DOHH2 (cell line): Measurements from ENCODE around the gene MBOAT1.

Experiments used
- H3F3A ChIP-seq: fragments of 200-600 bp; sonication (generic), shearing (Covaris generic); 2 replicates; pipeline ENCODE4 v1.6.0; 2016; ENCODE audit warnings: antibody characterized with exemption, mild to moderate bottlenecking; ENCODE audit not compliant: control insufficient read depth, insufficient read depth
- H3K27ac ChIP-seq: fragments of 200-600 bp; sonication (generic); 2 replicates; pipeline ENCODE4 v1.5.1; 2014; ENCODE audit warnings: low read depth, mild to moderate bottlenecking, low read length, moderate library complexity
- H3K27me3 ChIP-seq: fragments of 200-600 bp; sonication (generic); 2 replicates; pipeline ENCODE4 v1.6.1; 2014; ENCODE audit warnings: mild to moderate bottlenecking, low read length, mixed read lengths; ENCODE audit not compliant: control insufficient read depth
- H3K36me3 ChIP-seq: fragments of 200-600 bp; sonication (generic); 2 replicates; pipeline ENCODE4 v1.6.1; 2014; ENCODE audit warnings: mild to moderate bottlenecking, low read length, moderate library complexity, mixed read lengths; ENCODE audit not compliant: control insufficient read depth
- H3K4me1 ChIP-seq: fragments of 200-600 bp; sonication (generic); 2 replicates; pipeline ENCODE4 v1.6.1; 2014; ENCODE audit warnings: mild to moderate bottlenecking, low read length, mixed read lengths; ENCODE audit not compliant: control insufficient read depth
- H3K4me2 ChIP-seq: fragments of 200-600 bp; sonication (generic); 2 replicates; pipeline ENCODE4 v1.6.0; 2014; ENCODE audit warnings: mild to moderate bottlenecking, low read length, moderate library complexity
- H3K4me3 ChIP-seq: fragments of 200-600 bp; sonication (generic); 2 replicates; pipeline ENCODE4 v1.5.1; 2014; ENCODE audit warnings: mild to moderate bottlenecking, low read length, mixed read lengths
- H3K79me2 ChIP-seq: fragments of 200-600 bp; sonication (generic); 2 replicates; pipeline ENCODE4 v1.6.1; 2014; ENCODE audit warnings: mild to moderate bottlenecking, low read length, mixed read lengths; ENCODE audit not compliant: control insufficient read depth
- H3K9me2 ChIP-seq: fragments of 200-600 bp; sonication (generic); replicated peaks from 2 replicates; pipeline ENCODE4 v1.6.1; 2014; ENCODE audit warnings: mild to moderate bottlenecking, low read length, mixed read lengths; ENCODE audit not compliant: control insufficient read depth
- H3K9me3 ChIP-seq: fragments of 200-600 bp; sonication (generic); 2 replicates; pipeline ENCODE4 v1.6.1; 2014; ENCODE audit warnings: antibody characterized with exemption, low read length, mixed read lengths; ENCODE audit not compliant: control insufficient read depth, insufficient read depth
- H4K20me1 ChIP-seq: fragments of 200-600 bp; sonication (generic); 2 replicates; pipeline ENCODE4 v1.6.0; 2014; ENCODE audit warnings: low read depth, mild to moderate bottlenecking, antibody characterized with exemption, low read length, moderate library complexity; ENCODE audit not compliant: control insufficient read depth, insufficient read depth
- EZH2phosphoT487 ChIP-seq: fragments of 200-600 bp; sonication (generic); IDR thresholded peaks from 2 replicates; pipeline ENCODE4 v1.6.1; 2017; ENCODE audit warnings: borderline replicate concordance, mild to moderate bottlenecking, antibody characterized with exemption, low read length, moderate library complexity, mixed read lengths
- TF ChIP-seq, protein P1 (sequence below): fragments of 200-600 bp; sonication (generic); IDR thresholded peaks from one replicate; pipeline ENCODE4 v1.5.1; 2014; ENCODE audit warnings: antibody characterized with exemption, mild to moderate bottlenecking, low read depth, low read length; ENCODE audit not compliant: poor library complexity, severe bottlenecking

MBOAT1 gene

DNA sequence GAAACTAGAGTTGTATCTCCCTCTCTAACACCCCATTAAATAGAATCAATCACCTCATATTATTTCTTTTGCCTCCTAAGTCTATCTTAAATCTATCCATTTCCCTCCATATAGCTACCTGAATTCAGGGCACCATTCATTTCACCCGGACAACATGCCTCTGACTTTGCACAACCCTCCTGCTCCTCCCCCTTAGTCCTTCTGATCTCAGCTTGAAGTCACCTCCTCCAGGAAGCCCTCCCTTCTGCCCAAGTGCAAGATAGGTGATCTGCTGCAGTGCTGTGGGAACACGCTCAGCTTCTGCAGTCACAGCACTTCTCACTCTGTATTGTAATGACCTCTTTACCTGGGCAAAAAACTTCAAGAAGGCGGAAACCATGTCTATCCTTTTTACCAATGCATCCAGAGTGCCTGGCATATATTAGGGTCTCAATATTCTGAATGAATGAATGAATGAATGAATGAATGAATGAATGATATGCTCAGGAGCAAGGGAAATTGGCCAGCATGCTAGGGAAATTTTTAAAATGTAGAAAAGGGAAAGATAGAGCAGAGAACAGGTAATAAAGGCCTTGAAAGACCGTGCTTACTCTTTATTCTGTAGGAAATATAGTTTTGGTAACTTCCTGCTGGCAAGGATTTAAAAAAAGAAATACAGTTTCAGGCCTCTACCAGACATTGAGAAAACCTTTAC lies 41.7 kb downstream of the MBOAT1 start:
- TF ChIP-seq, protein P1, sequence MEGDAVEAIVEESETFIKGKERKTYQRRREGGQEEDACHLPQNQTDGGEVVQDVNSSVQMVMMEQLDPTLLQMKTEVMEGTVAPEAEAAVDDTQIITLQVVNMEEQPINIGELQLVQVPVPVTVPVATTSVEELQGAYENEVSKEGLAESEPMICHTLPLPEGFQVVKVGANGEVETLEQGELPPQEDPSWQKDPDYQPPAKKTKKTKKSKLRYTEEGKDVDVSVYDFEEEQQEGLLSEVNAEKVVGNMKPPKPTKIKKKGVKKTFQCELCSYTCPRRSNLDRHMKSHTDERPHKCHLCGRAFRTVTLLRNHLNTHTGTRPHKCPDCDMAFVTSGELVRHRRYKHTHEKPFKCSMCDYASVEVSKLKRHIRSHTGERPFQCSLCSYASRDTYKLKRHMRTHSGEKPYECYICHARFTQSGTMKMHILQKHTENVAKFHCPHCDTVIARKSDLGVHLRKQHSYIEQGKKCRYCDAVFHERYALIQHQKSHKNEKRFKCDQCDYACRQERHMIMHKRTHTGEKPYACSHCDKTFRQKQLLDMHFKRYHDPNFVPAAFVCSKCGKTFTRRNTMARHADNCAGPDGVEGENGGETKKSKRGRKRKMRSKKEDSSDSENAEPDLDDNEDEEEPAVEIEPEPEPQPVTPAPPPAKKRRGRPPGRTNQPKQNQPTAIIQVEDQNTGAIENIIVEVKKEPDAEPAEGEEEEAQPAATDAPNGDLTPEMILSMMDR: no peak
- Histone ChIP-seq H3K4me3 (no peak overlapping the region), H4K20me1 (no peaks in the 10 kb centered on the region), H3F3A (no peaks in the 10 kb centered on the region), H3K27ac (no peak overlapping the region), H3K4me2 (no peak overlapping the region), H3K27me3 (no peaks in the 10 kb centered on the region), H3K9me3 (no peaks in the 10 kb centered on the region), H3K36me3 (no peaks in the 10 kb centered on the region), H3K79me2 (no peaks in the 10 kb centered on the region), H3K4me1 (no peaks in the 10 kb centered on the region), H3K9me2 (no peaks in the 10 kb centered on the region)

DNA sequence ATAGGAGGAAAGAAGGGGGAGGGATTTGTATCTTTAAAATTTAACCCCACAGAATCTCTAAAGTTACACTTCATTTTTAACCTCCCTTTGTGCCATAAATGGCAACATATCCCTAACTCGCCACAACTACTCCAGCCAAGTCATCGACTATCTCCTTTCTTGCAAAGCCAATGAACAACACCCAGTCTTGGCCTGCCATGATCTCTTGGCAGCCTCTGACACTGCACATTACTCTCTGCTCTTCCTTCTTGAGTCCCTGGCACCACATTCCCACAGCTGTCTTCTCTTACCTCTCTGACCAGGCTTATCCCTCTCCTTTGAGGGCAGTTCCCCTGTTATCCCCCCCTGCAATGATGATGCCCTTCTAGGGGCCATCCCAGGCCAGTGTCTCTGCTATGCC lies 42.5 kb downstream of the MBOAT1 start:
- H3K4me3 ChIP-seq: no peak overlapping the region
- no peaks in the 10 kb centered on the region for H3K27me3 ChIP-seq
- H4K20me1 ChIP-seq: no peaks in the 10 kb centered on the region
- no peak overlapping the region for H3K27ac ChIP-seq
- no peaks in the 10 kb centered on the region for H3K4me1 ChIP-seq
- no peaks in the 10 kb centered on the region for H3K9me3 ChIP-seq
- TF ChIP-seq, protein P1: no peak
- no peak for TF ChIP-seq EZH2phosphoT487
- H3K9me2 ChIP-seq: no peaks in the 10 kb centered on the region
- H3K36me3 ChIP-seq: no peaks in the 10 kb centered on the region
- no peak overlapping the region for H3K4me2 ChIP-seq
- H3K79me2 ChIP-seq: no peaks in the 10 kb centered on the region
- H3F3A ChIP-seq: no peaks in the 10 kb centered on the region

DNA sequence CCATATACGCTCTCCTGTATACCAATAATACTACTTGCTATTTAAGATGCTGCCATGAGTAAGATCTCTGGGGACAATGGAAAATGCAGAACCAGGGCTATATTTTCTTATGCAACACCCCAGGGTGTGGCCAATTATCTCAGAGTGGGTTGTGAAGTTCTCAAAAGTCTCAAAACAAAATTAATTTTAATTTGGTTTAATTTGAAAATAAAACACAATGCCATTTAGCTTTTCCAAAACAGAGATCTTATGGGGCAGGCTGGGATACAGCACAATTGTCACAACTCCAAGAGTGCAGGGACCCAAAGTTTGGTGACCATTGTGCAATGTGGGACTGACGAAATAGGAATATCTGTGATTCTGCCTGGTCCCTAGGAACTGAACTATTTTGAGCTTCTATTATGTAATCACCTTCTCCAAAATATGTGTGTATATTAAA lies 43.1 kb downstream of the MBOAT1 start:
- no peaks in the 10 kb centered on the region for H3K4me1 ChIP-seq
- no peaks in the 10 kb centered on the region for H3K36me3 ChIP-seq
- H3K79me2 ChIP-seq: no peaks in the 10 kb centered on the region
- no peaks in the 10 kb centered on the region for H3K9me2 ChIP-seq
- no peak overlapping the region for H3K4me3 ChIP-seq
- H3K4me2 ChIP-seq: no peak overlapping the region
- H3K27ac ChIP-seq: no peak overlapping the region
- H3F3A ChIP-seq: no peaks in the 10 kb centered on the region
- no peaks in the 10 kb centered on the region for H3K9me3 ChIP-seq
- H3K27me3 ChIP-seq: no peaks in the 10 kb centered on the region
- no peaks in the 10 kb centered on the region for H4K20me1 ChIP-seq
- TF ChIP-seq, protein P1: no peak
- no peak for TF ChIP-seq EZH2phosphoT487
